Mucosa of gallbladder (tissue), 1 donor: Measurements from ENCODE around the gene TMBIM4. TPM values are rescaled to one million over a fixed set of nuclear protein-coding genes. Genes with fewer than 3 reads are reported as not detected.

Source experiments
- DNase-seq: peaks from one replicate; pipeline ENCODE4 v3.0.0-alpha.2; 2020; ENCODE audit warnings: low spot score
- total RNA-seq: library from RNA; stranded (reverse); gene quantifications from one replicate; pipeline ENCODE4 v1.2.1, GENCODE V29; 2021
- donor health status: DM: no; HTN: no; CAD: no.

Gene TMBIM4
- total RNA-seq, 1 donor from 2014 or later: 122 TPM

GRCh38 chr12:66092559-66093269, 77.1 kb downstream of the TMBIM4 start:
- no peak for DNase-seq

- no peak for DNase-seq
Measured at GRCh38 chr12:66090157-66090556, 79.6 kb downstream of the TMBIM4 start.

DNA sequence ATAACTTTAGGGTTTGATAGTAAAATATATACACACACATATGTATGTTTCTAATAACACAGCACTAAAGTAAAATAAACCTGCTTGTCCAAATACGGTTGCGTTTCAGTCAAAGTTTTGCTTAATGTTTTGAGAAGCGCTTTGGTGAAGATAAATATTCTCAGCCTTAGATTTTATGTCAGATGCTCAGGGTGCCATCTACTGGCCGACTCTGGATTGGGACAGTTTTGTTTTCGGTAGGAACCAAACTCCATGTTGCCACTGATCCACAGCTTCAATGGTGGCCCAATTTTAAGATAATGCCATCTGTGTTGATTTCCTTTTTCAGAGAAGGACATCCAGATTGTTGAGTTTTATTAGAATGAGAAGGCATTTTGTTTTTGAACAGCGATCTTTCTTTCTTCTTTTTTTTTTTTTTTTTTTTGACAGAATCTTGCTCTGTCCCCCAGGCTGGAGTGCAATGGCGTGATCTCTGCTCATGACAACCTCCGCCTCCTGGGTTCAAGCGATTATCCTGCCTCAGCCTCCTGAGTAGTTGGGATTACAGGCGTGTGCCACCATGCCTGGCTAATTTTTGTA, 82.3 kb downstream of the TMBIM4 start:
- peak; percentile 67 for DNase-seq

DNA sequence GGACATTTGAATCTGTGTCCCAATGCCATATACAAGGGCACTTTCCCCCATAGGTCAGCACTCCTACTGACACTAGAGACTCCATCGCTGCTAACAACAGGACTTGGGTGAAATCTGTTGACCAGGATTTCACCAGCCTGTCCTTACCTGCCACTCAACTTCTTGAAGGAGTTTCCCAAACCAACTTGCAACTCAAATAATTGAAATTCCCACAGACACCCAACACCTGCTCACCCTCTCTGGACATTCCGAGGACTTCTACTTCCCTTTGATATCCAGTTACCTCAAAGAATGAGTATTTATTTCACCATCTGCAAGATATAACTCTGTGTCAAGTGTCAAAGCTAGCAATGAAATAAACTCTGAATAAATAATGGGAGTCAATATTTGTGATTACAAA, 83.8 kb downstream of the TMBIM4 start:
- DNase-seq: no peak

Other genes with a start within 250 kb of the TMBIM4 start
- 16.5 TPM for gene LLPH, start 39.2 kb downstream of the TMBIM4 start, total RNA-seq
- gene IRAK3, start 19.2 kb upstream of the TMBIM4 start, total RNA-seq: 7.1 TPM
- gene HELB, start 132.5 kb upstream of the TMBIM4 start, total RNA-seq: 3.6 TPM